ENCODE results near the gene FXYD2.
A peak's percentile ranks its signal among the peaks of the same experiment; 100 is the strongest.

The FXYD2 gene

DNA sequence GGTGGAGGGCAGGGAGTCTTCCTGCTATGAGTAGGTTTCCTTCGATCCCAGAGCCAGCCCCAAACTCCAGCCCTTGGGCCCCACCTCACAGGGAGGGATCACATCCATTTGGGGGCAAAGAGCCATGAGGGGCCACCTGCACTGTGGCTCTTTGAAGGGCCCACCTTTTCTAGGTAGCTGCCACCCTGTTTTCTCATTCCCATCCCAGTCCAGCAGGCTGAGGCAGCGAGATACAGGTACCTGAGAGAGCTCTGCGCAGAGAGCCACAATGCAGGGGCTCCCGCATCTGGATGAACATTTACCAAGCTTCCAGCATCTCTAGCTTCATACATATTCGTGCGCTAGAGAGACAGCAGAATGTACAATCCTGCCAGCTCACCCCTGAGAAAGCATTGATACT lies 35.6 kb upstream of the FXYD2 start:
- Mint-ChIP-seq H3K27ac (peak overlapping the region; percentile 67 to 95 (median 90)), H3K27me3 (ENCODE audit: low read depth) (peaks cover 3% of the 10 kb centered on the region)

DNA sequence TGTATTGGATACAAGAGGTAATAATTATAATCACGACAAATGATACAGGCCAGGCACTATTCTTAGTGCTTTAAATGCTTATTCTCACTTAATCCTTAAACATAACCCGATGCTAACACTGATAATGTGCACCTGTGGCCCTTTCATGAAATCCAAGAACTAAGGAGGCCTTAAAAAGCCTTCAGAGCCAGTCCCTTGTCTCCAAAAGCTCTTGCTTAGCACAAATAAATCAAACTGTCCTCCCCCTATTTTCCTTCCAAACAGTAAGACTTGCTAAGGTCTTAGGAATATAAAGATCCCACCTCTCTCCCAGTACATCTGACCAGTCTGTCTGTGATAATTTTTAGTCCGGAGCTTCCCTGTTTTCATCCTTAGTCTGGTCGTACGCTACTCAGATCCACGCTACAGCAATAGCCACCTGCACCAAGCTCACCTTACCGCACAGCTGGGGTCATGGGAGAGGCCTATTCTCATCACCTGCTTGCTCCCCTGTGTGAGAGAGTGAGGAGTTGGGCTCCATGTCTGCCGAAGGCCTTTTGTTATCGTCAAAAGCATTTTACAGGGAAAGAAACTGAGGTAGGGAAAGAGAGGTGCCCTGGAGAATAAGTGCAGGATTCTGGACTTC lies 35.1 kb upstream of the FXYD2 start:
- Mint-ChIP-seq H3K36me3 (ENCODE audit: low read depth) (peaks cover 6% of the 10 kb centered on the region), H3K27ac (peak overlapping the region; percentile 65 to 90 (median 67)), H3K9me3 (peaks cover 3% of the 10 kb centered on the region), H3K27me3 (ENCODE audit: low read depth) (peaks cover 3% of the 10 kb centered on the region), H3K4me3 (peak overlapping the region in 1 of 3 experiments; percentile 24), H3K4me1 (peaks cover 83% of the 10 kb centered on the region)
- TF ChIP-seq, protein P1, sequence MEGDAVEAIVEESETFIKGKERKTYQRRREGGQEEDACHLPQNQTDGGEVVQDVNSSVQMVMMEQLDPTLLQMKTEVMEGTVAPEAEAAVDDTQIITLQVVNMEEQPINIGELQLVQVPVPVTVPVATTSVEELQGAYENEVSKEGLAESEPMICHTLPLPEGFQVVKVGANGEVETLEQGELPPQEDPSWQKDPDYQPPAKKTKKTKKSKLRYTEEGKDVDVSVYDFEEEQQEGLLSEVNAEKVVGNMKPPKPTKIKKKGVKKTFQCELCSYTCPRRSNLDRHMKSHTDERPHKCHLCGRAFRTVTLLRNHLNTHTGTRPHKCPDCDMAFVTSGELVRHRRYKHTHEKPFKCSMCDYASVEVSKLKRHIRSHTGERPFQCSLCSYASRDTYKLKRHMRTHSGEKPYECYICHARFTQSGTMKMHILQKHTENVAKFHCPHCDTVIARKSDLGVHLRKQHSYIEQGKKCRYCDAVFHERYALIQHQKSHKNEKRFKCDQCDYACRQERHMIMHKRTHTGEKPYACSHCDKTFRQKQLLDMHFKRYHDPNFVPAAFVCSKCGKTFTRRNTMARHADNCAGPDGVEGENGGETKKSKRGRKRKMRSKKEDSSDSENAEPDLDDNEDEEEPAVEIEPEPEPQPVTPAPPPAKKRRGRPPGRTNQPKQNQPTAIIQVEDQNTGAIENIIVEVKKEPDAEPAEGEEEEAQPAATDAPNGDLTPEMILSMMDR (IDR thresholded peaks at IDR 0.05; ENCODE audit: unreplicated experiment in 3 of 3): no peak

More for the DNA sequence above, 35.6 kb upstream of the FXYD2 start:
- TF ChIP-seq, protein P1 (IDR thresholded peaks at IDR 0.05; ENCODE audit: unreplicated experiment in 3 of 3): no peak
- peaks cover 83% of the 10 kb centered on the region for H3K4me1 Mint-ChIP-seq
- H3K4me3 Mint-ChIP-seq: no peak overlapping the region
- H3K36me3 Mint-ChIP-seq (ENCODE audit: low read depth): peaks cover 5% of the 10 kb centered on the region
- H3K9me3 Mint-ChIP-seq: peaks cover 3% of the 10 kb centered on the region

DNA sequence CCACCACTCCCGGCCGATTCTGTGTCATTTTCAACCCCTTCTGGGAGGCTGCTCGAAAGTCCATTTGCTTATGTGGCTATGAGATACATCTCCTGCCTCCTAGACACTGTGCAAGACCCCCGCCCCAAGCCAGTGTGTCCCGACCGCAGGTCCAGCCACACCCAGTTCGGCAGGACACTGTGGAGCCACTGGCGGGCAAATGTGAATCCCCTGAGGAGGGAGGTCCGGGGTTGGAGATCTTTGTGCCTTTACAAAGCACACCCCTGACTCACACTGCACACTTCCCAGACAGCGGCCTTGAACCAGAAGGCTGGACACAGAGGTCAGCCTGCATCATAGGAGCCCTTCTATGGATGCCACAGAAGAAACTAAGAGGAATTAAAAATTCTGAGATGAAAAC lies 34.5 kb upstream of the FXYD2 start:
- TF ChIP-seq, protein P1 (IDR thresholded peaks at IDR 0.05; ENCODE audit: unreplicated experiment in 3 of 3): no peak
- Mint-ChIP-seq H3K4me3 (no peak overlapping the region), H3K9me3 (peaks cover 3% of the 10 kb centered on the region), H3K36me3 (ENCODE audit: low read depth) (peaks cover 11% of the 10 kb centered on the region), H3K27ac (peak overlapping the region in 2 of 3 experiments; percentile 65 to 90), H3K4me1 (peaks cover 80% of the 10 kb centered on the region), H3K27me3 (ENCODE audit: low read depth) (peaks cover 3% of the 10 kb centered on the region)

DNA sequence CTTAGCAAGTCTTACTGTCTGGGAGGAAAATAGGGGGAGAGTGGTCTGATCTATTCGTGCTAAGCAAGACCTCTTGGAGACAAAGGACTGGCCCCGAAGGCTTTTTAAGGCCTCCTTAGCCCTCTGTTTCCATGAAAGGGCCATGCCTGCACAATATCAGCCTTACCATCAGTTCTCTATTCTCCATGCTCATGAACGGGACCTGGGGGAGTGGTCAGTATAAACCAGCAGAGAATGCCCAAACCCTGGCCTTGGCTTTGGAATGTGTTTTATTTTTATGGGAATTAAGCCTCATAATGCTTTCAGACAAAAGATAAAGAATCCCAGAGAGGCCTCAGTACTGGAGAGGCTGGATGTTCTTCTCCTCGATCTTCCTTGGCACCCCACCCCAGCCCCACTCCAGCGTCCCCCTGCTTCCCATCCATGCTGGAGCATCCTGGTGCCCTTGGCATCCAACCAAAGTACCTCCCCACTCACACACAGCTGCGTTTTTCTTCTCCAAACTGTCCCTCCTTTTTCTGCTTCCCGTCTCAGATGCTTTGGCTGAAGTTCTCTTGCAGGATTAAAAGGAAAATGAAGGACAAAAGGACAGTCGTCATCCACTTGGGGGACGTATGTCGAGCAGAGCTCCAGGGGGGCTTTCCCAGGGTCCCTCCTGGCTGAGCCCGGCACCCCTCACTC lies 33.3 kb upstream of the FXYD2 start:
- no peak overlapping the region for H3K4me3 Mint-ChIP-seq
- peaks cover 3% of the 10 kb centered on the region for H3K27me3 Mint-ChIP-seq (ENCODE audit: low read depth)
- TF ChIP-seq, protein P1 (IDR thresholded peaks at IDR 0.05; ENCODE audit: unreplicated experiment in 3 of 3): no peak

DNA sequence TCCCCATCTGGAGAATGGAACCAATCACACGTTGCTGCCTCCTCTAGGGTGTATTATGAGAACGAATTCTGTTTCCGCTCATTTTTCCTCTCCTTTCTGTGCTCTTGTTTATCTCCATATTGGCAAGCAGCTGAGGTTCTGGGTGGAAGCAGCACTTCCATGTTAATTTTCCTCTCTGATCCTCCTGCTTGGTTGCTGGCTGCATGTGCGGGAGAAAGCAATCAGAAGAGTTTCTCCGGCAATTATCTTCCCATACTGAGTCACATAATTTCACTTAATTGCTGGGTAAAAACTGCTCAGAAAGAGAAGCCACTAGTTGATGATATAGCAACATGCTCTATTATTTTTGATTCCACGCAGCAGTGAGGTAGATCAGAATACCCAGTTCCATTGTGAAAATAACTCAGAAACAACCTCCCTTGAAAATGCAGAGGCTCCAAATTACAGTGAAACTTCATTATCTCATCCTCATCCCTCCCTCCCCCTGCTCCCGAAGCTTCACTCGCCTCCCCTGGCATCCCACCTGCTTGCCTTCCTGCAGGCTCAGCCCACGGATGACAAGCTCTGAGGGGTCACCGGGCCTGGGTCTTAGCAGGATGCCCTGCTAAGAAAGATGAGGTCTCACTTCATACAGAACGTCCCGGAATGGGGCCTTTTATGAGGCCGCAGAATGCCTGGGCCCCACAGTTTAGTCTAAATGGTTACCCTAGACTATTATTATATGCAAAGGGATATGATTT lies 31.5 kb upstream of the FXYD2 start:
- TF ChIP-seq, protein P1 (IDR thresholded peaks at IDR 0.05; ENCODE audit: unreplicated experiment in 3 of 3): no peak
- H3K4me1 Mint-ChIP-seq: peaks cover 69% of the 10 kb centered on the region
- peak overlapping the region in 1 of 3 experiments; percentile 5 for H3K4me3 Mint-ChIP-seq
- peaks cover 3% of the 10 kb centered on the region for H3K27me3 Mint-ChIP-seq (ENCODE audit: low read depth)
- peak overlapping the region in 2 of 3 experiments; percentile 34 to 90 for H3K27ac Mint-ChIP-seq
- H3K36me3 Mint-ChIP-seq (ENCODE audit: low read depth): peaks cover 30% of the 10 kb centered on the region
- peaks cover 27% of the 10 kb centered on the region for H3K9me3 Mint-ChIP-seq

More for the DNA sequence above, 33.3 kb upstream of the FXYD2 start:
- Mint-ChIP-seq H3K27ac (peak overlapping the region; percentile 12 to 90 (median 63)), H3K36me3 (ENCODE audit: low read depth) (peaks cover 20% of the 10 kb centered on the region), H3K9me3 (peaks cover 12% of the 10 kb centered on the region), H3K4me1 (peaks cover 70% of the 10 kb centered on the region)
